GM19193 (cell line): ENCODE data around the gene FAT3.

Experiments
- POLR2A ChIP-seq: IDR thresholded peaks from 4 replicates; pipeline ENCODE4 v1.6.1; 2011; ENCODE audit not compliant: insufficient read depth, insufficient read length; ENCODE audit errors: extremely low read depth

FAT3 gene

DNA sequence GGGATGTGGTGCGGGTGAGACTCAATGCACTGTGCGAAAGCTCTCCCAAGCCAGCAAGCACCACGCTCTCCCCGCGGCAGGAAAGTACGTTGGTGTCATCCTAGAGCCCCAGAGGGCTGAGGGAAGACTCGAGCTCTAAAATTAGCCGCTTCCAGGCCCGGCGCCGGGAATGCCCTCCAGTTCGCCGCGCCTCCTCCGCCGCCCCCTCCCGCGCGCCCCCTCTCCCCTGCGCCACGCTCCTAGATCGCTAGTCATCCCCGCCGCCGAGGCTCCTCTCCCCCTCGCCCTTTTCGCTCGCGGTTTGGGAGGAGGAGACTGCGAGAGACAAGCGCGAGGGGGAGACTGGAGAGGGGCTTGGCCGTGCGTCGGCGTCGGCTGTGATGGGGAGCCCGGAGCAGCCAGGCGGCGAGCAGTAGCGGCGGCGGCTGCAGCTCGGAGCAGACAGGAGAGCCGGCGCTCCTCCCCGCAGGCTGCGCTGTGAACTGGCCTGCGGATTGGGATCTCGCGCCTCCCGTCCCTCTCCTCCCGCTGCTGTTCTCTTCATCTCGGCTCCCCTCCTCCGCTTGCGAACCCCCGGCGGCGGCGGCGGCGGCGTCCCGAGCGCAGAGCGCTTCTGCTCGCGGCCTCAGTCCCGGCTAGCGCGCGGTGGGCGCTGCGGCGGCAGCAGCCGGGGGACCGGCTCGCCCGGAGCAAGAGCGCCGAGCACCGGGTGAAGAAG is at the start of gene FAT3:
Gene FAT3 (plus strand): TSS at position 412 of the 718 bp plus-strand sequence. CDS start 127,295 bp downstream, outside the sequence.
- TF ChIP-seq POLR2A: no peak

DNA sequence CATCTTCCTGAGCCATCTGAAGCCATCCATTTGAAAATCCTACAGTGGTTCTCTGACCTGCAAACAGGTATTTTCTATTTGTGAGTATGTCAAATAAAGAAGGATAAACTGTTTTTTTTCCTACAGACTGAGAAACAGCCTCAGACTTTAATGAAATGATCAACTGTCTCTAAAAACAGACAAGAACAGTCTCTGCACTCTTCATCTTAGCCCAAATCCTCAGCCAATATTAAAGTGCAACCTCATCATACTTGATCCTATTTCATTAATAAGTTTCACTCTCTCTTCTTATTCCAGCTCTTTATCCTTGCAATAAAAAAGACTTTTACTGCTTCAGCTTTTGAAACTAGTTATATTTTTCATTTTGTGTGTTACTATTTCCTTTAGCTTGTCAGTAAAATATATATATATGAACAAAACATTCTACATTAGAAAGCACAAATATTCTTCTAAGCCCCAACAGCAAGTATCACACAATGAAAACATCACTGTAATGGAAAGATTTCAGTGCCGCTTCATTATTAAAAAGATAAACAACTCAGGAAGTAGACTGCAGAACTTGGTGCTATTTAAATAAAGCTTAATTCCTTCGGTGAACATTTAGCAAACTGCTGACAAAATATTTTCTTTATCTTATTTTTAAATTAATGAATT is 45.5 kb upstream of the FAT3 start:
- no peak for TF ChIP-seq POLR2A

DNA sequence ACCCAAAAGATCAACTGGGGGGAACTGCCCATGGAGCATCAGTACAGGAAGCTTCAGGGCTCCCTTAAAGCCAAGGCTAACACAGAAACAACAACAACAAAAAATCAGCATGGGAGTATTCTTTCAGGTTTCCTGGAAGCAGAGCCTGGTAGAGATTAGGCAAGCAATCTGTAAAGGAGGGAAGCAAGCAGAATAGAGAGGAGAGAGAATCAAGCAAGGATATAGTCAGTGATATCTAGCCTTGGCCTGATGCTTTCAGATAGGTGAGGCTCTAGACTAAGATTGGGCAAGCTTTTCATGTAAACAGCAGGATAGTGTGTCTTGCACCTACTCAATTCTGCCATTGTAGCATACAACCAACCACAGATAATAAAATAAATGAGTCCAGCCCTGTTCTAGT is 44.4 kb upstream of the FAT3 start:
- no peak for TF ChIP-seq POLR2A

DNA sequence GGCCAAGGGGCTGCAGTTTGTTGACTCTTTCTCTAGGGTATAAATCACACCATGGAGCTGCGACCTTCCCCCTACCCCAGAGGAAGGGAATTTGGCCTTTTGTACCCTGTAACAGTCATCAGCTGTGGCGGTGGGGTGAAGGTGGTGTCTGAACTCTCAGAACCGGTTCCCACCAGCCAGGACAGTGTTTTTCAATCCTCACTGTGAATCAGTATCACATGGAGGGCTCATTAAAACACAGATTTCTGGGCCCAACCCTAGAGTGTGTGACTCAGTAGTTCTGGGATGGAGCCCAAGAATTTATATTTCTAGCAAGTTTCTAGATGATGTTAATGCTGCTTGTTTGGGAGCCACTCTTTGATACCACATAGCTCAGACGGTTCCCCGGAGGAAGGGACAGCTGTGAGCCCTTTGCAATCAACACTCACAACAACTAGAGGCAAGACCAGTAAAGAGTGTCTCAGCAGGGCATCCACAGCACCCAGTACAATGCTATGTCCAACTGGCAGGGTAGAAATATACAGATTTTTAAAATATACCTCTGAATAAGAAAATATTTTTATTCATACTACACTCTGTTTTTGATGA is 43.9 kb upstream of the FAT3 start:
- no peak for TF ChIP-seq POLR2A

DNA sequence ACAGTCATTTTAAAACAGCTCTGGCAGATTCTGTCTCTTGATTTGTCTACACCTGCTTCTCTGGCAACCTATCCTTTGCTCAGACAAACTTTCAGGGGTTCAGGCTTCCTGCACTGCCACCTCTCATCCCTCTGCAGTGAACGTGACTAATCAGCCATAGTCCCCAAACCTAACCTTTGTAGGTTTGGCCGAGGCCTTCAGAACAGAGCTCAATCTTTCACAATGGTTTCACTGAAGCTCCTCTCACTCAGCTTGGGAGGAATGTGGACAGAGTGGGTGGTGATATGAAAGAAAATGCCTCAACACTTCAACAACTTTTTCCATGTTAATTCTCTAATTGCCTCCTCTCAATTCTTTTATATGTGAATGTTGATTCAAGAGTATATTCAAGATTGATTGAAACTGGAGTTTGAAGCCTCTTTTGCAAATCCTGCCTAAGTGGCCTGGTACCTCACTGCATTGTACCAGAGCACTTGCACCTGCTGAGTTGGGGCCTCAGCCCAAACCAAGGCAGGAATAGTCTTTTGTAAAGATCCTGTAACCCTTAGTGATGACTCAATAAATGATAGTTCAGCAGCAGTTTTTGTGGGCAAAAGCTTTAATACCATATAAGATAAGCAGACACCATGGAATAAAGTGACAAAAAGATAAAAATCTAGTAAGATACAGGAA is 33.9 kb upstream of the FAT3 start:
- no peak for TF ChIP-seq POLR2A

DNA sequence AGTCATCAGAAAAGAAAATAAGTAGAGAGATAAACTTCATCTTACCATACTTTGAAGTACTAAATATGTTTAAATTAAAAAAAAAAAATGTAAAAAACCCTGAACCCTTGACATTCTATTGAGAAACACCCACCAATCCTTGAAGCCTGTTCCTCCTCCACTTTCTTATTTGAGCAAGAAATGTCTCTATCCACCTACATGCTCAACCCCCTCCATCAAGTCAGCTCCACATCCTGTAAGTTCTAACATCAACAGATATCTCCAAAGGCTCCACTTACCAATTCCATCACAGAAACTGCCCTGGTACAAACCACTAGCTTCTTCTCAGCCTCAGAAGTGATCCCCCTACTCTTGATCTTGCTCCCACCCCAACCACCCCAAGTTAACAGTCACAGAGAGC is 32.5 kb upstream of the FAT3 start:
- no peak for TF ChIP-seq POLR2A

DNA sequence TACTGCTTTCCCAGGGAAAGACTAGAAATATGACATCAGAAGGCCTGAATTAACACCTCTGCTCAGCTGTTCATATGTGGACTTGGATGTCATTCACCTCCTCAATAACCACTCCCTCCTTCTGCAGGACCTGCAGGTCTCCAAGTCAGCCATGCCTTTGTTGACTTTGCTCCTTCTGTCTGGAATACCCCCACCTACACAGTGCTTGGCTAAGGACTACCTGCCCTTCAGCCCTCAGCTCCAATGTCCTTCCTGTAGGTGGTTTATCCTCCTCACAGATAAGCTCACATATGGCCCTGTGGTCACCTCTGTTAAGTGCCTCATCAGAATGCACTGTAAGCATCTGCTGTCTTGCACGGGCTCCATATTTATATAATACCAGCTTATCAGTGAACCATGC is 26.4 kb upstream of the FAT3 start:
- TF ChIP-seq POLR2A: no peak

DNA sequence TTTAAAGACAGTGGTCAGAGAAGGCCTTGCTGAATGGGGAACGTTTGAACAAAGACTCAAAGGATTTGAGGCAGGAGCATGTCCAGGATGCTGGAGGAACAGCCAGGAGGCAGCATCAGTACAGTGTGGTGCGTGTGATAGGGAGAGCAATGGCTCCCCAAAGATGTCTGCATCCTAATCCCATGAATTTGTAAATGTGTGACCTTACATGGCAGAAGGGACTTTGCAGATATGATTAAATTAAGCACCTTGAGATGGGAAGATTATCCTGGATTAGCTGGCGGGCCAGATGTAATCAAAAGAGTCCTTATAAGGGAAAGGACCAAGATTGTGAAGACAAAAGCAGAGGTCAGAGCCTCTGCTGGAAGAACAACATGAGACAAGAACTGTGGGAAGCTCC is 24.6 kb upstream of the FAT3 start:
- TF ChIP-seq POLR2A: no peak

DNA sequence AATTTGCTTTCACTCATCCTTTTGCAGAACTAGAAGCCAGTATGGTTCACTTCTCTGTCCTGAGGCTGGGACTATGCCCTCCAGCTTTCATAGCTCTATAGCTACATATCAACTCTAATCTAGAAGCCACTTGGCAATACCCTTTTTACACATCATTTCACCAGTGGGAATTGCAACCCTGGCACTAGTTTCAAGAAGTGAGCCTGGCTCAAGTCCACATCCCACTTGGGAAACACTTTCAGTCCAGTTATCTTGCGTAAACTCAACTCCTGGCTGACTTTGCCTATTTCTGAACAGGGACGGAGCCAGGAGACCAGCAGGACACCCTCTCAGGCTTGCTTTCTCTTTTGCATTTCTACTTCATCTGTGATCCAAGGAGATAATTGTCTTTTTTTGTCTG is 19.9 kb upstream of the FAT3 start:
- no peak for TF ChIP-seq POLR2A

DNA sequence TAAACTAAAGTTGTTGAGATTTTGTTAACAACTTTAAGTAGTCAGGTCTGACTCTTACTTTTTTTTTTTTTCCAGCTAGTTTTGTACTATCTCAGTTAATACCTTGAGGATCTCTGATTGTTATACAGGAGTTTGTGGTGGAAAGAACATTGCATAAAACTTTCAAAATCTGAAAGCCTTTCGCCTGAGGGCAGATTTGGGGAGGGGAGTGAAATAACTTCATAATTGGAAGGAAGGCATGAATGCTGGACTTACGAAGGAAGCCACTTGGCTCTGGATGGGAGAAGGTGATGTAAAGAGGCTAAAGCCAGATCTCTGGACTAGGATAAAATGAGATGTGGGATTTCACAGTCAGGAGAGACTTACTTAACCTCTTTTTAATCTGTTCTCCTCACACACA is 18.2 kb upstream of the FAT3 start:
- TF ChIP-seq POLR2A: no peak

DNA sequence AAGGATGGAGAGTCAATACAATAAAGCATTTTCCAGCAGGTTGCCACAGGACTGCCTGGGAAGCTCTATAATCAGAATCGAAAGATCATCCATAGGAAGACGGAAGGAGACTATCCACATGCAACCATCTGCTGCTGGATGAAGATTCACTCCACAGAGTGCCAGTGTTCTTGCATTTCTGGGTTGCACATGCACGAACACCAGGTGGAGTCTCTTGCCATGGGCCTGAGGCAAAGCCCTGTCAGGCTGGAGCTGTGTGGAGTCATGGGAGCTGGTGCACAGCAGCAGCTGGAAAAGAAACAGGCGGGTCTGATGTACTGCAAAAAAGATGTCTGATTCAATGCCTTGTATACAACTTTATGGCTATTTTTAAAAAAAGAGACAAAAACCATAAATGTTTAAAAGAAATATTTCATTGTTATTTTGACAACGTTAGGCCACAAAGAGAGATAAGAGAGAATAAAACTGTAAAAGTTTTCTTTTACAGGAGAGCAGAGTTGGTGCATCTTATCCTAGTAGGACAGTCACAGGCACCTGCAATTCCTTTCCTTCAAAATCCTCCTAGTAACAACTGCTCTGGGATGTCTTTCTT is 12.9 kb upstream of the FAT3 start:
- no peak for TF ChIP-seq POLR2A

DNA sequence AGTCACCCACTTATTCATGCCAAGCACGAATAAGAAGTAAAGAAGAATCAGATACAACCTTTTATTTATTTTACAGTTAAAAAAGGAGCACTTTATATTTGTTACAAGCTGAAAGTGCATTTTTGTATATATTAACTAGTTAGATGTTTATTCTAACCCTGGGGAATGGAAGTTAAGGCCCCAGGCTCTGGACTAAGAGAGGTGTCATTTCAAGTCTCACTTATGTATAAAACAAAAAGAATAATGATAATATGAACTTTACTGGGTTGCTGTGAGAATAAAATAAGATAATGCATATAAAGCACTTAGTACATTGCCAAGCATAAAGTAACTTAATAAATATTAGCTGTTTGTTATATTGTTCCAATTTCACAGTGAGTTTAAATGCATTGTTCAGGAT is 12.1 kb upstream of the FAT3 start:
- no peak for TF ChIP-seq POLR2A

DNA sequence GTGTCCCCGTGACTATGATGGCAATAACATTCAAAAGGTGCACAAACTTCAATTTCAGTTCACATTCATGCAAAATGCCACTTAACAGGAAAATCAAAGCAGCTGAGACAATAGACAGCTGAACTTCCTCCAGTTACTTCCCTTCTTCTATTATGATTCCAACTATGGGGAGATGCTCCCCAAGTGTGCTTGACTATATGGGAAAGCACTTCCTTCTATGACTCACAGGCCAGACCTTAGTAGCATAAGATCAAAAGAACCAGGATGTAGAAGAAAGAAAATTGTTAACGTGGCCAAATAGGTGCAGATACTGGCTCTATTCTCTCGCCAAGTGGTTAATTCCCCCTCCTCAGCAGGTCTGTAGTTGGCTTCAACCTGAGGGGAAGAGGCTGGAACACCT is 7.8 kb upstream of the FAT3 start:
- TF ChIP-seq POLR2A: no peak

DNA sequence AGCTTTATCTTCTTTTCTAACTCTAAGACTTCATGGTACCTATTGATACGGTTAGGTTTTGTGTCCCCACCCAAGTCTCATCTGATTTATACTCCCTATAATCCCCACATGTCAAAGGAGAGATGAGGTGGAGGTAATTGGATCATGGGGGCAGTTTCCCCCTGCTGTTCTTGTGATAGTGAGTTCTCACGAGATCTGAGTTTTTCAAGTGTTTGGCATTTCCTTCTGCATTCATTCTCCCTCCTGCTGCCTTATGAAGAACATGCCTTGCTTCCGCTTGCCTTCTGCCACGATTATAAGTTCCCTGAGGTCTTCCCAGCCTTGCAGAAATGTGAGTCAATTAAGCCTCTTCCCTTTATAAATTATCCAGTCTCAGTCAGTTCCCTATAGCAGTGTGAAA is 5.1 kb upstream of the FAT3 start:
- TF ChIP-seq POLR2A: no peak

DNA sequence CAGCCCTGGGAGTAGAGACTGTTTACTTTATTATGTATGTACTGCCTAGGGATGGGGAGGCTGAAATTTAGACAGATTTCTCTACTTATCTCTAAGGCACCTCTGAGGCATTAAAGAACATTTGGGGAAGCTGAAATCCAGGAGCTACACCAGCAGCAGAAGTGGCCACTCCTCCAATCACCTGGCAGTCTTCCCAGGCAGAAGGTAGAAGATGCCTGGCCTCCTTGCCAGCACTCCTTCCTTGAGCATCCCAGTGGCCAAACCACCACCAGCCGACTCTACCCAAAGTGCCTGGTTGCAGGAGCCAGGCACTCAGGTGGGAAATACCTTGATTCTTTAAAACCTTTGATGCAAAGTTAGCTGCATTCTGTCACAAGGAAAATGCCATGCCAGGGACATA is 1.9 kb upstream of the FAT3 start:
- TF ChIP-seq POLR2A: no peak
